HG02981 (cell line): Measurements from ENCODE around the gene ARHGAP44.

Source experiments
- ATAC-seq: cut with Tn5 transposase; IDR thresholded peaks from one replicate; pipeline ENCODE4 v1.9.1; 2021; ENCODE audit warnings: mild to moderate bottlenecking, moderate library complexity; ENCODE audit not compliant: unreplicated experiment

Gene ARHGAP44, protein sequence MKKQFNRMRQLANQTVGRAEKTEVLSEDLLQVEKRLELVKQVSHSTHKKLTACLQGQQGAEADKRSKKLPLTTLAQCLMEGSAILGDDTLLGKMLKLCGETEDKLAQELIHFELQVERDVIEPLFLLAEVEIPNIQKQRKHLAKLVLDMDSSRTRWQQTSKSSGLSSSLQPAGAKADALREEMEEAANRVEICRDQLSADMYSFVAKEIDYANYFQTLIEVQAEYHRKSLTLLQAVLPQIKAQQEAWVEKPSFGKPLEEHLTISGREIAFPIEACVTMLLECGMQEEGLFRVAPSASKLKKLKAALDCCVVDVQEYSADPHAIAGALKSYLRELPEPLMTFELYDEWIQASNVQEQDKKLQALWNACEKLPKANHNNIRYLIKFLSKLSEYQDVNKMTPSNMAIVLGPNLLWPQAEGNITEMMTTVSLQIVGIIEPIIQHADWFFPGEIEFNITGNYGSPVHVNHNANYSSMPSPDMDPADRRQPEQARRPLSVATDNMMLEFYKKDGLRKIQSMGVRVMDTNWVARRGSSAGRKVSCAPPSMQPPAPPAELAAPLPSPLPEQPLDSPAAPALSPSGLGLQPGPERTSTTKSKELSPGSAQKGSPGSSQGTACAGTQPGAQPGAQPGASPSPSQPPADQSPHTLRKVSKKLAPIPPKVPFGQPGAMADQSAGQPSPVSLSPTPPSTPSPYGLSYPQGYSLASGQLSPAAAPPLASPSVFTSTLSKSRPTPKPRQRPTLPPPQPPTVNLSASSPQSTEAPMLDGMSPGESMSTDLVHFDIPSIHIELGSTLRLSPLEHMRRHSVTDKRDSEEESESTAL

DNA sequence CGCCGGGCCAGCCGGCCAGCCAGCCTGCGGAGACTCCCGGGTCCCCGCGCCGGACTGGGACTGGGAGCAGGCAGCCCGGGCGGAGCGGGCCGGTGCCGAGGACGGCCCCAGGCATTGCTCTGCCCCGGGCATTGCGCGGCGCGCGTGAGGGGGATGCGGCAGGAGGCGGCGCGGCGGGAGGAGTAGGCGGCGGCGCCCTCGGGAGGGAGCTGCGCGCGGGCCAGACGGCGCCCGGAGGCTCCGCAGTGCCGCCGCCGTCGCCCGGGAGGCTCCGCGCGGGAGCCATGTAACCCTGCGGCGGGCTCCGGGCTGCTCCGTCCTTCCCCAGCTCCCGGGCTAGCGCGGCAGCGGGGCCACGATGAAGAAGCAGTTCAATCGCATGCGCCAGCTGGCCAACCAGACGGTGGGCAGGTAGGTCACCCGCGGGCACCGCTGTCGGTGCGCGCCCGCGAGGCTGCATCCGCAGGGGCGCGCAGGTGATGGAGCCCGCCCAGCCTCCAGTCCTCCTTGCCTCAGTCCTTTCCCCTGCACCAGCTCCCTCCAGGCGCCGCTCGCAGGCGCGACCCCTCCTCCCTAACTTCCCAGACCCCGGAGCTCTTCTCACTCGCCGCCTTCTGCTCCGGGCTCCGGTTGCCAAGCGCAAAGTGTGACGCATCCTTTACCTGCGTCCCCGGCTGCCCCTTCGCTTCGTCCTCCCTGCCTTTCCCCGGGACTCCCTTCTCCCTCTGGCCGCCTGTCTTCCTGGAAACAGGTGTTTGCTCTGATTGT lies at the start of gene ARHGAP44:
Gene ARHGAP44, plus strand, starts transcription at position 18 of the 768 bp plus-strand sequence. Its CDS starts 341 bp downstream, at position 359.
- peak; percentile 69 for ATAC-seq

DNA sequence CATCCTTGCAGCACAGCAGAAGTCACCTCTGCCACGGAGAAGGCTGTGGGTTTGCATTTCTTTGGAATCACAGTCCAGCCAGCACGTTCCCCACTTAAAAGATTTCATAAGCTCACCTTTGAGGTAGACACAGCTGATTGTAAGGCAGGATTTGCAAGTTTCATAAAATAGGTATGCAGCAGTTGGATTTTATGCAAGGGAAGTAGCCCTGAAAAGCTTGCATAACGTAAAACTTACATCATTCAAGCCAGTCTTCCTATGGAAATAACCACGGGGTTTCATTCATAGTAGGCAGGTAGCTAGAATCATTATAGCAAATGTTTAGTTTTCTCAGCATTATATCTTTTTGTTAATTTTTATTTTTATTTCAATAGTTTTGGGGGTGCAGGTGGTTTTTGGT lies 49.8 kb upstream of the ARHGAP44 start:
- no peak for ATAC-seq

DNA sequence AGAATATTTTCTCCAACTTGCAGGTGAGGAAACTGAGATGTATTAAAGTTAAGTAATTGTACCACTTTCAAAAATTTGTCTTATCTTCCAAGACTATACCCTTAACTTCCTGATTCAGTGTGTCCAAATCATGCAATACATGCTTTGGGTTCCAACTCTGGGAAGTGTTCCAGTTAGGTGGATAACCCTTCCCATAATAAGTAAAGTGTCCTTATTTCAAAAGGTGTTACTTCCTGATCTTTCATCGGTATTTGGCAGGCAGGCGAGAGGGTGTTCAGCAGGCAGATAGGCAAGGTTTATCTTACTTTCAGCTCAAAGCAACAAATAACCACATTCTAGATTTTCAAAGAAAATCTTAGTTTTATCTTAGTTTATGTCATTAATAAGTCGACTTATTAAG lies 46.3 kb upstream of the ARHGAP44 start:
- ATAC-seq = no peak

DNA sequence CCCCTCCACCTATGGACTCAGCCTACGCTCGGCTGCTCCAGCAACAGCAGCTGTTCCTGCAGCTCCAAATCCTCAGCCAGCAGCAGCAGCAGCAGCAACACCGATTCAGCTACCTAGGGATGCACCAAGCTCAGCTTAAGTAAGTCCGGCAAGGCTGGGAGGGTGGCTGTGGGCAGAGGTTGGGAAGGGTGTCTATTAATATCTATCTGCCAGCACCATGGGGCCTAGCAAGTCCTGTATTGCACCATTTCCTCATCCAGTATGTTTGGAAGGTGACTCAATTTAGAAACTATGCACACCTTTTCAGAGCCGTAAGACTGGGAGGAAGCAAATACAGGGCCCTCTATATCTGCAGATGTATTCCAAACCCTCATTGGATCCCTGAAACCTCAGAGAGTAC lies 45.0 kb upstream of the ARHGAP44 start:
- ATAC-seq = no peak

DNA sequence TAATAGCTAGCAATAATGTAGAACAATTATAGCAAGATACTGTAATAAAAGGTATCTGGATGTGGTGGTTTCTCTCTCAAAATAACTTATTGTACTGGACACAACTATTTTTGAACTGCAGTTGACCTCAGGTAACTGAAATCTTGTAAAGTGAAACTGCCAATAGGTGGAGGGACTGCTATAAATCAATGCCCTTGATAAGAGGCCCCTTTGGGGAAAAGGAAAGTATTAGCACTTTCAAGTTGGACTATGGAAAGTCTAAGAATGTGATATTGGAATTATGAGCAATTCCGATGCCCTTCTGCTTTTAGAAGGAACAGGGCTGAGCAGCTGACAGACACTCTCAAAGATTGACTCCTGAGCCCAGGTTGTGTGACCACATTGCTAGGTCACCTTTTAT lies 44.5 kb upstream of the ARHGAP44 start:
- no peak for ATAC-seq

DNA sequence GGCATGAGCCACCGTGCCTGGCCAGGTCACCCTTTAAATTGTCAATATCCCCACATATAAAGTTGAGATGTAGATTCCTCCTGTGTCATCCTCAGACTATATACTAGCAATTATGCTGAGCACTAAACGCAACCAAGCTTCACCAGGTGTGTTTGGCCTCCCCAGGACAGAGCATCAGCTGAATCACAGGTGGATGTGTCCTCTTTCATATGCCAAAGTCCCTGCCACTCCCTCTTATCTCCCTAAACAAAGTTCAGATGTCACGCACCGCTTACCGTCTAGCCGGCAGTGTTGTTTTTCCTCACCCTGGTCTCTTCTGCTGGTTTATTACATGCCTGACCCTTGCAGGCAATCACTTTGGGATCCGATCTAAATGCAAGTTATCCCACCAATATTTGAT lies 43.8 kb upstream of the ARHGAP44 start:
- ATAC-seq = no peak

DNA sequence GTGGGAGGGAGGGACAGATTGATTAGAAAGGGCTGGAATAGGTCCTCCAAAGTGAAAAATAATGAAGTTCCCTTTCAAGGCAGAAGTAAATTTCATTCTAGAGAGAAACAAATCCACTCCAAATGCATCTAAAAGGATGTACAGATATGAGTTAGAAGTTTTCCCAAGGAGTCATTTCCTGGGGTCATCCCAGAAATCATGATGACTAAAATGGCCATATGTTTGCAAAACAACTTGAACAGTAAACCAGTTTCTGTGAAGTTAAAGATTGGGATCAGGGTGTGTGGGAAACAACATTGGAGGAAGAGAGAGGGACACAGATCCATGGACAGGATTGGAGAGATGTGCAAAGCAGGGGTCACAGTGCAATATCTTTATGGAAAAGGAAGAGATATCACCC lies 32.5 kb upstream of the ARHGAP44 start:
- ATAC-seq = no peak

DNA sequence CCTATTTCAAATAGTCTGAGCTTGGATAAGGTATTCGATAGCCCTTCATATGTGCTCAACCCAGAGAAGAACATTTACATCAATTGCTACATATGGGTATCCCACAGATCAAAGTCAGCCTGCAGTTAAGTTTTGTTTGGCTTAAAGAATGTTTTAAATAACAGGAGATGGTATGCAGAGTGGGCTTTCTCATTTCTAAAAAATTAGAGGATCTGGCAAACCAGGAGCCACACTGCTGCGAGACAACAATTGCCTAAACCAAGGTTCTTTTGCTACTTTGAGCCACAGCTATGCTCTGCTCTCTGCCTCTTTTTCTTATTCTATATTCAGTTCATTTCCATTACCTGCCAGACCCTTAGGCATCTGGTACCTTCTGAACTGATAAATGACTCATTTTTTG lies 30.2 kb upstream of the ARHGAP44 start:
- no peak for ATAC-seq

DNA sequence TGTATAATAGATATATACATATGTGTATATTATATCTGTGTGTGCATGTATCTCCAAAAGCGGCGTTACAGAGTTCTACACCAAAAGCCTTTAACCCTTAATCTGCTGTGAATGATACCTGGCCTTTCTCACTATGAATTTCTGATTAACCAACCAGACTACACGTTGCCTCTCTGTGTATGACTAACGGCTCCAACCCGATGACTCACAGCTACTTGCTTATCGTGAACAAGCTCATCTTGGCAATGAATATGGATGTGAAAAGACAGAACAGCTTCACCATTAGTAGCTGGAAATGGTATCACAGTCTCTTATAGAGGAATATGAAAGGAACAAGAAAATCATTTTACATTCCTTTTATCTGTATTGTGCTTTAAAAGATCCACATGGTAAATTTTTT lies 23.8 kb upstream of the ARHGAP44 start:
- no peak for ATAC-seq

DNA sequence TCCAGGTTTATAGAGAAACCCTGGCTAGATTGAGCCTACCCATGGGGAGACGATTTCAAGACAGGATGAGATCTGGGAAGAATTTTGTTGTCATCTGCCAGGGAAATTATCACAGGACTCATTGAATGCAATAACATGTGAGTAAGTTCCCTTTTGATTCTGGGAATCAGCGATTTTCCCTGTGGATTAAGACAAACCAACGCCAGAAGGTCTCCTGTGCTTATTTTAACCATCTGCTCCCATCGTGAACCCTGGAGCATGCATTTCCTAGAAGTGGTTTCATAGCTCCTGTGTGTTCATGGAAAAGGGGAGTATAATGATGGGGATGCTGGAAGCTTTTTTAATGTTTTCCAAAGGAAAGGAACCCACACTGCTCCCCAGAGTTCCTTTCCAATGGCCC lies 21.0 kb upstream of the ARHGAP44 start:
- no peak for ATAC-seq

DNA sequence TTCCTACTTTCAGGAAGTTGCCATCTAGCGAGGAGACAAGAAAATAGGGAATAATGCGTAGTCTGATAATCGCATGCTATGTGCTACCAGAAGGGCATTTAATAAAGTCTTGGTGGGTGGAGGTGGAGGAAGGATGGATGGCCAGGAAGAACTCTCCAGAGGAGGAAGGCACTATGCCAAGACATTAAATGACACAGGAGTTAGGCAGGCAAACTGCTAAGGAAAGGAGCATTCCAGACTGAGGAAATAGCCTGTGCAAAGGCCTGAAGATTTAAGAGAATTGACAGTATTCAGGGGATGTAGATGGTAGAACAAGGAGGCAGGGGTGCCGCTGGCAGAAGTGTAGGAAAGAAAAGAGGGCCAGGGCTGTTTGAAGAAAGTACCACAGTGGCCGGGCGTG lies 19.3 kb upstream of the ARHGAP44 start:
- ATAC-seq = no peak

DNA sequence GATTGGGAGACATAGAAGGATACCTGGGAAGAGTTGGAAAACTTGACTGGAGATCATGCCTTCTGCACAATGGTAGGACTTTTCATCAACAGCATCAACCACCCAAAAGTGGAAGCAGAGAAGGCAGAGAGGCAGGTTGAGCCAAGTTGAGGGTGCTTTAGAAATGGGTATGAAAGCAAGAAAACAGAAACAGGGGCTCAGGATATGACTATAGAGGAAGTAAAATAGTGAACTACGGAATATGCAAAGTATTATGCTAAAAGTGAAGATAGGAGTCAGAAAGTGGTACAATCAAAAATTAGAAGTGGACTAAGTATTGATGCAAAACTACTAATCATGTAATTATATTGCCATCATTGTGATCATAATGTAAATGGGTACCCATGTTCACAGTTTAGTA lies 16.1 kb upstream of the ARHGAP44 start:
- no peak for ATAC-seq

DNA sequence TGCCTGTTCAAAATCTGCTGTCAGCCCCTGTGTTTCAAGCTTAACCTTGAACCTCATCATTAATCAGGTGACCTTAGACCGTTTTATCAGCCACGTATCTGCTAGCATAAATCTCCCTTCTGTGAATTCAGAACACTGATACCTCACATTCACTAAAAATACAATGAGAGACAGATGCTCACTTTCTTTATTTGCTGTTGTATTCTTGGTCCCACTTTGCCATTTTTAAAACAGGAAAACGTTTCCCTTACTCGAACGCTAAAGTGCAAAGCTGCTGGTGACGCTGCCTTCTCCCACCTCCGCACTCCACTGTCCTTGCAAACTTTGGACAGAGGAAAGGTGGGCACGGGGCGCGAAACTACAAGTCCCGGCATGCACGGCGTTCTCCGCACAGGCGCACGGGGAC lies 220 bp upstream of the ARHGAP44 start:
- peak; percentile 85 for ATAC-seq

DNA sequence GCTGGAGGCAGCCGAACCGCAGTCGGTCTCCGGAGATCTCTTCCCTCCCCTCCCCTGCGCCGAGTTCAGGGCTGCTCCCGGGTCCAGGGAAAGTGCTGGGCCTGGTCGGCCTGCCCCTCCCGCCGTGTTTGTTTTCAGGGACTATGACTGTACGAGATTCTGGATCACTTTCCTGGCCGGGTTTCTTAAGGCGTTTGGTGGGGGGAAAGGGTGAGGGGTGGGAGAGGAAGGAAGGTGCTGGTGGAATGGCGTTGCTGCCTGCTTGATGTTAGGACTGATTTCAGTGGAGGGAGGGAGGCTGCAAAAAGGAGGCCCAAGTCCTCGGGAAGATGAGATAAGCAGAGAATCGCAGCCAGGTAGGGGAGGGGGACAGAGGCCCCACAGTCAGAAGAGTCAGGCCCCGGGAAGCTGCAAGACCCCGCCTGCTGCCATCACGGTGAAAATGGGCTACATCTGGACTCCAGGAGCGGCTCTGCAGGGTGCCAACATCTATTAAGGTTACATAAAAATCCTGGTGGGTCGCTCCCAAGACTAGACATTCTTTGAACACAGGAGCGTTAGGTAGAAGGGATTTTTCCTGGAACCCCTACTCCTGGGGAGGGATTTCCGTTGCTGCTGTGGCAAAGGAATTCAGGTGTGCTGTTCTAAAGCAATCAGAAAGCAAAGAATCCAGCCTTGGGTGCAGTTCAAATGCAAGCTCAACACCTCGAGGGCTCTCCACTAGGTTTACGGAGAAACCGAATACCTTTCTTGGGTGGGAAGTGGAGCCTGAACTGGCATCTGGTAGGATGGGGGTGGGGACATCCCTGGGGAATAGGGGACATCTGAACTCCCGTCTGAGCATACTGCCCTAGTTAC lies 1.2 kb downstream of the ARHGAP44 start:
- no peak for ATAC-seq

DNA sequence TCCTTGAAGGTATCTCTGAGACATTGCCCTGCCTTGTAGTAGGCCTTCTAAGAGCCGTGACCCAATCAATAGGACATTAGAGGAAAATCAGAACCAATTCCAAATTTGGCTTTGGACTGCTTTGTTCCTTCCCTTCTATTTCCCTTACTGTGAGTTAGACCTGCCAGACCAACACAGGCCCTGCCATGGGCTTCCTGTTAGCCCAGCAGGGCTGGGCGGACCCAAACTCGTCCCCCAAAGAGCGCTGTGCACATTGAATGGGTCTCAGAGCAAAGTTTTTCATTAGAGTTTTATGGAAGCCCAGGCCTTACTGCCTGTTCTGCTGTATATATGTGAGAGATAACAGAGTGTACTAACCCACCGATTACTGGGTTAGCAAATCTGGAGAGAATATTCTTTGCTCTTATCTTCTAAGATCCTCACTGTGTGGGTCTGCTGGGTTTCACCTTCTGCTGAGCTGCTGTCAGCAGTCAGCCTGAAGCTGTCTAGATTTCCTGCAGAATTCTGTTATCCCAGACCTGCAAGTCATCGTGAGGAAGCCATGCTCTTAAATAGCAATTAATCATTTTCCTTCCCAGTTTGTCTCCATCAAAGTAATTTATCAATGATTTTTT lies 5.7 kb downstream of the ARHGAP44 start:
- no peak for ATAC-seq

DNA sequence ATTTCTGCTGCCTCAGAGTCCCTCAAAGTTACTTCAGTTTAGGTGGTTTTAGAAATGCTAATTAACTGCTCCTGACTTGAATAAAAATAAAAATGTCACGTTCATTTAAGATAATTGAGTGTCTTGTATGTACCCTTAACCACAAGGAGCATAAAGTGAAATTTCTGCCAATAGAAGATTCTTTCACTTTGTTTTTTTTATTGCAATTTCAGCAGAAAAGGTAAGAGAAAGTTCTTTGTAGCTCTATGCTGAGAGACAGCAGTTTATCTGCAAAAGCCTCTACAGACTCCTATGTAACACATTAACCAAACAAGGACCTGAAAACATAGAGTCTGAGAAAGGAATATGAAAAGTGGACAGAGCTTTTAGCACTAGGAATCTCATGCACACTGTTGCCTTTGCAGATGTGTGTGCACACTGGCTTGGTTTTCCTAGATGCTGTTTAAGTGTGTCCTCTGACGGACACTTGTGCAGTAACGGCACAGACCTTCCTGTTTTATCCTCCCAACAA lies 11.6 kb downstream of the ARHGAP44 start:
- no peak for ATAC-seq

DNA sequence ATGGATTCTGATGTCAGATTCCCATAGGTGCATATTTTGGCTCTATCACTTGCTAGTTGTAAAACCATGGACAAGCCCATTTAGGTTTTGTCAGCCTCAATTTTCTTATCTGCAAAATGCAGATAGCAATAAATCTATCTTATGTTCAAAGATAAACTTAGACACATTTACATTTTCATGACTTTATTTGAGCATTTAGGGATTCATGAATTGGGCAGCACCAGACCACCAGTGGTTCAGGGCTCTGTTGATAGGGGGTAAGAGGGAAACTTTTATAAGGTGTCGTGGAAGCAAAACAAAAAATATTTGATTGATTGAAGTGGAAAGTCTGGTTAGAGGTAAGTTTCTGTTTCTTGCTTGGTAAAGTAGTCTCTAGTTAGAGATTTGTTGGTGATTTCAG lies 17.3 kb downstream of the ARHGAP44 start:
- ATAC-seq = no peak

DNA sequence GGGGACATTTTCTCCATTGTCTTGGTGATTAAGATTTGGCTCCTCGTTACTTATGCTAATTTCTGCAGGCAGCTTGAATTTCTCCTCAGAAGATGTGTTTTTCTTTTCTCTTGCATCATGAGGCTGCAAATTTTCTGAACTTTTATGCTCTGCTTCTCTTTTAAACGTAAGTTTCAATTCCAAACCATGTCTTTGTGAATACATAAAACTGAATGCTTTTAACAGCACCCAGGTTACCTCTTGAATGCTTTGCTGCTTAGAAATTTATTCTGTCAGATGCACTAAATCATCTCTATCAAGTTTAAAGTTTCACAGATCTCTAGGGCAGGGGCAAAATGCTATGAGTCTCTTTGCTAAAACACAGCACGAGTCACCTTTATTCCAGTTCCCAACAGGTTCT lies 19.4 kb downstream of the ARHGAP44 start:
- no peak for ATAC-seq

DNA sequence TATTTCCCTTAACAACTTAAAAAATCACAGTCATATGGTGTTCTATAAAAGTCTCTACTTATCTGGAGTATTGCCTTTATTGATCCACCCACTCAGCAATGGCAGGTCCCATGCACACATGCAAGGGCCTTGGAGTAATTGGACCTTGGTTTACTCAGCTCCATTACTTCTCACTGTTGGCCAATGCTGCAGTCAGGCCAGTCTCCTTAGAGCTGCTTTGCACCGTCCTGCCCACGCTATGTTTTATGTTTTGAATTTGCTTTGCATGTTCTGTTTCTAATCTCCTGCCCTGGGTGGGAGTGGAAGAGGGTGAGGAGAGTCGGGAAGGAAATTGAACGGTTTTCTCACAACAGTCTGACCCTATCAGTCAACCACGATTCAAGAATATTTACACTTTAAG lies 23.6 kb downstream of the ARHGAP44 start:
- no peak for ATAC-seq

DNA sequence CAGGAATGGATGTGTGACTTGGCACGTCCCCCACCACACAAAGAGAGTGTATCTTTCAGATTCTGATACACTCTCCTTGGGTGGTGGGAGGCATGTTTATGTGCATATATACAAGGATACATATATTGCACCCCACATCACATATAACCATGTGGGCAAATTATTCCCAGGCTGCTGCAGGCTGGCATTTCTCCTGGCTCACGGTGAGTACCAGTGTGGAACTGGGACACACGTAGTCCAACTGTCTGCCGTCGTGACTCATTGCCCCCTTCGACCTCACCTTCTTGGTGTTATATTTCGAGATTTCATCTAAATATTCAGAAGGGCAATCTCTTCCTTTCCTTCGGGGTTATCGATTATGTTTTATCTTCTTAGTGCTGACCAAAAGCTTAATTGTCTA lies 24.4 kb downstream of the ARHGAP44 start:
- no peak for ATAC-seq
